Subcutaneous adipose tissue (tissue), 4 donors: ENCODE results near the gene ADGB. TPM values are rescaled to one million over a fixed set of nuclear protein-coding genes. Genes with fewer than 3 reads are reported as not detected.

Experiments used
- total RNA-seq, 4 donors: library from RNA; depleted of rRNA; stranded (reverse); fragments of >200 nt; gene quantifications; one replicate each; pipeline ENCODE4 v1.1.0, GENCODE V29; 2016
- TF ChIP-seq, protein P1 (sequence below): fragments of 450-650 bp; IDR thresholded peaks from one replicate; pipeline ENCODE4 v1.5.1; 2016; ENCODE audit warnings: low read depth, mild to moderate bottlenecking, control low read depth, antibody characterized with exemption, moderate library complexity

ADGB gene
- total RNA-seq, 4 donors from 2014 or later, result not detected

DNA sequence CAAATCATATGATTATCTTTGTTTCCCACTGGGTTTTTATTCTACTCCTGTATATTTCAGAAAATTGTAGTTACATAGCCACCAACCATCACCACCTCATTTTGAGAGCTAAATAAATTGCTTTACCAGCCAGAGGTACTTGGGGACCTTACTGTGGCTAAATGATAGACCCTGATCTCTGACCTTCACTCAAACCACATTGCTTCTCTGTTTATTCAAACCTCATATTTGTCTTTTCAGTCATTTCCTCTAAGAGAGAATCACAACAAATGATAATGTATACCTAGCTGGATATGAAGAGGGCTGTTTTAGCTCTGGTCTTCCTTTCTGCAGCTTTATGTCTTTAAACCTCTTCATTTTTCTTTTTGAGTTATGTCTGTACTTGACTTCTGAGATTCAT, 142.8 kb downstream of the ADGB start:
- TF ChIP-seq, protein P1, sequence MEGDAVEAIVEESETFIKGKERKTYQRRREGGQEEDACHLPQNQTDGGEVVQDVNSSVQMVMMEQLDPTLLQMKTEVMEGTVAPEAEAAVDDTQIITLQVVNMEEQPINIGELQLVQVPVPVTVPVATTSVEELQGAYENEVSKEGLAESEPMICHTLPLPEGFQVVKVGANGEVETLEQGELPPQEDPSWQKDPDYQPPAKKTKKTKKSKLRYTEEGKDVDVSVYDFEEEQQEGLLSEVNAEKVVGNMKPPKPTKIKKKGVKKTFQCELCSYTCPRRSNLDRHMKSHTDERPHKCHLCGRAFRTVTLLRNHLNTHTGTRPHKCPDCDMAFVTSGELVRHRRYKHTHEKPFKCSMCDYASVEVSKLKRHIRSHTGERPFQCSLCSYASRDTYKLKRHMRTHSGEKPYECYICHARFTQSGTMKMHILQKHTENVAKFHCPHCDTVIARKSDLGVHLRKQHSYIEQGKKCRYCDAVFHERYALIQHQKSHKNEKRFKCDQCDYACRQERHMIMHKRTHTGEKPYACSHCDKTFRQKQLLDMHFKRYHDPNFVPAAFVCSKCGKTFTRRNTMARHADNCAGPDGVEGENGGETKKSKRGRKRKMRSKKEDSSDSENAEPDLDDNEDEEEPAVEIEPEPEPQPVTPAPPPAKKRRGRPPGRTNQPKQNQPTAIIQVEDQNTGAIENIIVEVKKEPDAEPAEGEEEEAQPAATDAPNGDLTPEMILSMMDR, result no peak

- TF ChIP-seq, protein P1, result no peak
Observed at GRCh38 chr6:146753306-146753705, 154.5 kb downstream of the ADGB start.

DNA sequence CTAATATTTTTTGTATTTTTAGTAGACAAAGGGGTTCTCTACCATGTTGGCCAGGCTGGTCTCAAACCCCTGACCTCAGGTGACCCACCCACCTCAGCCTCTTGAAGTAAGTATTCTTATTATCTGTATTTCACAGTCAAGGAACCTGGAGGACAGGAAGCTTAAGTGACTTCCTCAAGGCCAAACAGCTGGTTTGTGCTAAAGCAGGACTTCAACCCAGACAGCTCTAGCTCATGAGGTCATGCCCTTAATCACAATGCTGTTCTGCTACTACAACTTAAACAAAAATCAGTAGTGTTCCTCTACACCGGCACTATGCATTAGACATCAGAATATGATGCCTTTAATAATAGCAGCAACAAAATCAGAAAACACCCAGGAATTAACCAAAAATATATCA, 168.9 kb downstream of the ADGB start:
- TF ChIP-seq, protein P1, result no peak

DNA sequence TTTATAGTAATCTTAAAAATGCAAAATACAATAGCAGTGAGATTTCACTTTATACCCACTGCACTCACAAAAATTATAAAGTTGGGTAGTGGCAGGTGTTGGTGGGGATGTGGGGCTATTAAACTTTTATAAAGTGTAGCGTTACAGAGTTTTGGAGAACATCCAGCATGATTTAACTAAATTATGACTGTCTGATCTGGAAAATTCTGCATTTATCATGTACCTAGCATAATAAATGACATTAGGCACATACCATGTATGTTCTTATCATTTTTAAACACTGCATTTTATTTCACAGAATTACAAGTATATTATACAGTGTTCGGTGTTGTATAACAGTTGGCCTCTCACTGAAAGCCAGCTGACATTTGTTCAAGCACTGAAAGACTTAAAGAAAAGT, 169.9 kb downstream of the ADGB start:
- TF ChIP-seq, protein P1, result no peak

DNA sequence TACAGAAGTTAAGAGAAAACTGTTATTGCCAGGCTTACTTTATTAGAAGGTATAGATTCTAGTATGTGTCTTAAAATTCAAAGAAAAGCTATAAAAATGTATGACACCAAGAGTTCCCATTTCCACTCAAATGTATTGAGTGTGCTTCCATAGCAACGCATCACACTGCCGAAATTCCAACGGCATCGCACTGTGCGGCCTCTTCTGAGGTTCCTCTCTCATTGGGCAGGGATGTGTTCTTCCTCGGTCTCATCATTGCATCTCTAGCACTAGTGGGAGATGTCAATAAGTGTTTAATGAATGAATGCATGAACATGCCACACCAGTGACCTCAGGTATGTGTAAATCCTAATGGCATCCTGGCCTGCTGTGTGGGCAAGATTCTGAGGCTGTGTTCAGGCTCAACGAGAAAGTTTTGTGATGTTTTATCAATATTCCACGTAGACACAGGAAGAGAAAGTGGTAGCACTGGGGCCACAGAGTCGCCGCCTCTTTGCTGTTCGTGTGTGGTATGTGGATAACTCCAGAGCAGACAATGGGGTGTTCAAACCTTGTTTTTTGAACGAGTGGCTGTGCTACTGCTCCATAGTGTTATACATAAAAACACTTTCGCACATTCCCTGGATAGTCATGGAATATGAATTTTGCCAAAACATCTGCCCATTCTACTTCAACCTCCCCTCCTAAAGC, 171.6 kb downstream of the ADGB start:
- TF ChIP-seq, protein P1, result no peak

- TF ChIP-seq, protein P1, result no peak
Observed at GRCh38 chr6:146770965-146771735, 172.4 kb downstream of the ADGB start.

DNA sequence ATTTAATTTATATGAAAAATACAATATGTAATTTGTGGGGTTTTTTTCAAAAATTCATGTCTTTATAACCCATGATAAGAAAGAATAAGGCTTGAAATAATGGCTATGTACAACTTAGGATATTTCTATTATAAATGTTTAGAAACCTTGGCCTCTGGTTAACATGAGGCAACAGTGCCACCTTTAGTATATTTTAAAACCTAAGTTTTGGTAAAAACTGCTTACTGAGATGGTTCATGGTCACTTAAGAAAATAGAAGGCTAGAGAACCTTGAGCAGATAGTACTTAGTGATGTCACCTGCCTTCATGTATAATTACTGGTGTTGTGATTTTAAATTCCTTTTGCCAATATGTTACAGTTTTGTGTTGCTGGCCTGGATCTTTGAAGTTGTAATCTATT, 176.4 kb downstream of the ADGB start:
- TF ChIP-seq, protein P1, result no peak
